Urothelium cell line (cell line): ENCODE data around the gene MED15.
A peak's percentile ranks its signal among the peaks of the same experiment; 100 is the strongest.
"Not testable (repeated sequence)": the region's sequence is repeated elsewhere in the genome, so short reads cannot be mapped to it uniquely, and the experiment has no call there.

ENCODE experiments used
- DNase-seq: peaks from one replicate; pipeline ENCODE4 v3.0.0; 2011; ENCODE audit warnings: low spot score, mixed read lengths
- FAIRE-seq: peaks from 2 replicates; lab custom pipeline; 2011; peaks lifted over from hg19 to GRCh38; lab: Jason Lieb, UNC

MED15 gene

DNA sequence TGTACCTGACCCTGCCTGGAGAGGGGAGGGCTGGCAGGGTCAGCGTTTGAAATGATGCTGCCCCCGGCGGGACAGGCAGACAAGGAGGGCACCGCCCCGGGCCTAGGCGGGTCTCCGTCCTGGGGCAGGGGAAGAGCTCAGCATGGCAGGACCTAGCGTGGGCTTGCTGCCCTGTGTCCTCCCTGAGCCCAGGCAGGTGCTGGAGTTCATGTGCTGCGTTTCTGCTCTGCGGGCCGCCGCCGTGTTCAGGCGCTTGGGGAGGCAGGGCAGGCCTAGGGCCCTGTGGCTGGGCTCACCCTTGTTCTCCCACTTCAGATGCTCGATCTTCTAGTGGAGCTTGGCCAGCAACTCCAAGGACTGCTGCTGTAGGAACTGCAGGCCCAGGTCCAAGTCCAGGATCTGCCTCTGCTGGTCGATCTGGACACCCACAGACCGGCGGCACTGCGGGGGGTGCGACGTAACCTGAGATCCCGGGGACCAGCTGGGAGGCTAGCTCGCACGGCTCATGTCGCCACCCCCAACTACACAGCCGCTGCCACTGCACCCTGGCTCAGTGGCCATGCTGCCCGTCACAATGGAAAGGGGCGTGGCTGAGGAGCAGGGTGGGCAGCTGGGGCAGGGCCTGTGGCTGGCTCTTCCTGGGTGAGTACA is 84.4 kb downstream of the MED15 start:
- no peak for DNase-seq
- FAIRE-seq = no peak

DNA sequence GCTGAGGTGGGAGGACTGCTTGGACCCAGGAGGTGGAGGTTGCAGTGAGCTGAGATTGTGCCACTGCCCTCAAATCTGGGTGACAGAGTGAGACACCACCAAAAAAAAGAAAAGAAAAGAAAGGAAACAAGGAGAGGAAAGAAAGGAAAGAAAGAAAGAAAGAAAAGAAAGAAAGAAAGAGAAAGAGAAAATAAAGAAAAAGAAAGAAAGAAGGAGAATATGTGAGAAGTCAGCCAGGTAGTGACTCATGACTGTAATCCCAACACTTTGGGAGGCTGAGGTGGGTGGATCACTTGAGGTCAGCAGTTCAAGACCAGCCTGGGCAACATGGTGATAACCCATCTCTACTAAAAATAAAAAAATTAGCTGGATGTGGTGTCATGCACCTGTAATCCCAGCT is 86.6 kb downstream of the MED15 start:
- DNase-seq, FAIRE-seq: not testable (repeated sequence)

DNA sequence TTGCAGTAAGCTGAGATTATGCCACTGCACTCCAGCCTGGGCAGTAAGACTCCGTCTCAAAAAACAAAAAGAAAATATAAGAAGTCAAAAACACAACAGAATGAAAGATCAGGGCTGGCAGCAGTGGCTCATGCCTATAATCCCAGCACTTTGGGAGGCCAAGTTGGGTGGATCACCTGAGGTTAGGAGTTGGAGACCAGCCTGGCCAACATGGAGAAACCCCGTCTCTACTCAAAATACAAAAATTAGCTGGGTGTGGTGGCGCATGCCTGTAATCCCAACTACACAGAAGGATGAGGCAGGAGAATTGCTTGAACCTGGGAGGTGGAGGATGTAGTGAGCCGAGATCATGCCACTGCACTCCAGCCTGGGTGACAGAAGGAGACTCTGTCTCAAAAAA is 87.1 kb downstream of the MED15 start:
- not testable (repeated sequence) for FAIRE-seq, DNase-seq

DNA sequence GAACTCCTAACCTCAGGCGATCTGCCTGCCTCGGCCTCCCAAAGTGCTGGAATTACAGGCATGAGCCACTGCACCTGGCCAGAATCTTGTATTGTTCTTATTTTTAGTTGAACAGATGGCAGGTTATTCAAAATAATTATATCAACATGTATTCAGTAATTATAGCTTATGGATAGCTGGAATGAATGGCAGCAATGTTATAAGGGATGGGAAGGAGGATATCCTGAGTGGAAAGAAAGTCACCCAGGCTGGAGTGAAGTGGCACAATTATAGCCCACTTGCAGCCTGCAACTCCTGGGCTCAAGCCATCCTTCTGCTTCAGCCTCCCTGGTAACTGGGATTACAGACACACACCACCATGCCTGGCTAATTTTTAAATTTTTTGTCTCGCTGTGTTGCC is 88.1 kb downstream of the MED15 start:
- DNase-seq (no peak), FAIRE-seq (no peak)

DNA sequence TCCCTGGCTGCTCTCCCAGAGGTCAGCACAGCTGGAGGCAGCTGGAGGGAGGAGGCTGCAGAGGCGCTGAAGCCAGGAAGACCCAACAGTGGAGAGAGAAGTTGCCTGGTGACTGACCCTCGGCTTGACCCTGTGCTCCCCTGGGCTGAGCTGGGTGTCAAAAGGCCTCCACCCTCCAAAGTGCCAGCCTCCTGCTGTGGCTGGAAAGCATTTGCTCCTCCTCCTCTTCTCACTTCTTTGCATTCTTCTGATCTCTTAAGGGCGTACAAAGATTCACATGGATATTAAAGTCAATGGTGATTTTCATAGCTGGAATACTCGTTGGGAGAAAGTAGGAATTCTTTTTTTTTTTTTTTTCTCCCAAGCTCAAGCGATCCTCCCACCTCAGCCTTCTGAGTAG is 91.7 kb downstream of the MED15 start:
- no peak for DNase-seq
- no peak for FAIRE-seq

DNA sequence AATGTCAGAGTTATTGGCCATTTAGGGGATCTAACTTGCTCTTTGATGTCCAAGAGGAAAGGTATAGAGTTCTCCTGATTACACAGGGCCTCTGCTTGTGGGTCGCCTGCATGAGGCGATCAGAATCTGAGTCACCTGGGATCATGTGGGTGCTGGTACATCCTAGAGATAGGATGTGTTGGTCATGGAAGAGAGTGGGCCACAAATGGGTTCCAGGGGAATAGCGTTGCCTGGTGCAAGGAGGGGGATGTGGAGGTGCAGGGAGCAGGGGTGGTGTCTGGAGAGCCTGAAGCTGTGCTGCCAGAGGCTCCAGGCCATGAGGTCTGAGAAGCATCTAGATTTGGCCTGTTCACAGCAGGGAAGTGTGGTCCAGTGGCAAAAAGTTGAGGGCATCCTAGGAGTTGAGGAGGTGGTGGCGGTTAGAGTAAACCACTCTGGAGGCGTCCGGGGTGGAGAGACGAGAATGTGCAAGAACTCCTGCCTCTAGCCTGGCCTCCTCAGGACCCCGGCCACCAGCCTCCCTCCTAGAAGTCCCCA is 92.8 kb downstream of the MED15 start:
- no peak for DNase-seq
- FAIRE-seq = no peak

DNA sequence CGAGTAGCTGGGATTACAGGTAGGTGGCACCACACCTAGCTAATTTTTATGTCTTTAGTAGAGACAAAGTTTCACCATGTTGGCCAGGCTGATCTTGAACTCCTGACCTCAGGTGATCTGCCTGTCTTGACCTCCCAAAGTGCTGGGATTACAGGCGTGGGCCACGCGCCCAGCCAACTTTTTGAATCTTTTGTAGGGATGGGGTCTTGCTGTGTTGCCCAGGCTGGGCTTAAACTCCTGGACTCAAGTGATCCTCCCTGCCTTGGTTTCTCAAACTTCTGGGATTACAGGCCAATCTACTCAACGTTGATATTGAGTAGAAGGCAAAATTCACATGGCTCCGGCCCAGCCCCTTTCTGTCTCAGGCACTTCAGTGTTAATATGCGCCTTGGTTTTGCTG is 93.9 kb downstream of the MED15 start:
- DNase-seq (no peak), FAIRE-seq (no peak)

DNA sequence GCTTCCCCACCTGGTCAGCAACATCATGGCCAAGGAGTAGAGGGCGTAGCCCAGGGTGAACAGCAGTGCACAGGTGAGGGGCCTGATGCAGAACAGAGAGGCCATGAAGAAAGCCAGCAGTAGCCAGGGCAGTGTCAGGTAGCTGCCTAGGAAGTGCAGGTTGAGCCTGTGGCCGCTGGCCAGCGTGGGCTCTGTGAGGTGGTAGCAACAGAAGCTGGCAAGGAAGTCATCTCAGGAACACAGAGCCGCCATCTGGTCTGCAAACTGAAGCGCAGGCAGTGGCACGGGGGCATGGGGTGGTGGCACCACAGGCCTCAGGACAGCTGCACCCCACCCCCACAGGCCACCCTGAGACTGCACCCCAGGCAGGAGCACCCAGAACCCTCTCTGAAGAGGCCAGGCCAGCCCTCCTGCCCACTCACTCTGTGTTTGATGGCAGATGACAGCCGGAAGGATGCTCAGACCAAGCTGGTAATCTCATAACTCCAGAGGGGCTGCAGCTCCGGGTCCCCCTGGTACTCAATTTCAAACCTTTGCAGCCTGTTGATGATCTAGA is 95.3 kb downstream of the MED15 start:
- FAIRE-seq (no peak), DNase-seq (no peak)

DNA sequence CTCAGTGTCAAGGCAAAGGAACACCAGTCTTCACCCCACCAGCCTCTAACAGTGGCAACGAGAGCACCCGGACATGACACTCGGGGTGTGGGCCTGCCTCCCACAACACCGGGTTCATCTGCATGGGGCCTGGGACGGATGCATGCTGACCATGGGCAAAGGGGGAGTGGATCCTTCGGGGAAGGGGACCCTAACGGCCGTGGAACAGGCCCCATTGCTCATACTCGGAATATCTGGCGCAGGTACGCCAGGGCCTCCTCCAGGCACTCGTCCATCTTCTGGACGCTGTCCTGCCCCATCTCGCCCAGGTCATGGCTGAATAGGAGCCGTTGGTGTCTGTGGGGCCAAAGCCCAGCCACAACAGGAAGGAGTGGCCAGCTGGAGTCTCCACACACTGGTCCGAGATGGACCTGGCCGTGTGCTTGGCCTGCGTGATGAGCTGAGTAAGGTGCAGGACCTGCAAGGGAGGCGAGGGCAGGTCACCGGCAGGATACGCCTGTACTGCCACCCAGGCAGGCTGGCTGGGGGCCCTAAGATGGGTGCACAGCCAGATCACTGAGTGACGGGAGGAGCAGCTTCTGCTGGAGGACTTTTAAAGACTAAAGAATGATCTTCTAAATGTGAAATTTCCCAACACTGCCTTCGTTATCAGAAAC is 96.8 kb downstream of the MED15 start:
- DNase-seq (no peak), FAIRE-seq (peak; percentile 61)

DNA sequence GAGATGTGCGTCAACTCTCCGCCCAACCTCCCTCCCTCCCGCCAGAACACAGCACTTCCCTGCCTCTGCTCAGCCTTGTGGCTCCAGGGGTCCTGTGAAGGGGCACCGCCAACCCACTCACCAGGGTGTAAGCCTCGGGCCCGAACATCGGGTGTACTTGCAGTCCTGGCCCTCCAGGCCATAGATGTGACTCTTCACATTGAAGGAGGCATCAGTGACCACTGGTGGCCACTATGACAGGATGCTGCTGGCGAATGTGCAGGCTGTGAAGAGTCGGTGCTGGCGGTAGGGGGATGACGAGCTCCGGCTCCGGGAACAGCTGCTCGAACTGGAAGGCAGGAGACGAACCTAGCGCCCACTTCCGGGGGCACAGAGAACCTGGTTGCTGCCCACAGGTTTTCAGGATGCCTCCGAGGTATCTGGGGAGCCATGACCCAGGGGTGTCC is 97.4 kb downstream of the MED15 start:
- DNase-seq = no peak
- no peak for FAIRE-seq

DNA sequence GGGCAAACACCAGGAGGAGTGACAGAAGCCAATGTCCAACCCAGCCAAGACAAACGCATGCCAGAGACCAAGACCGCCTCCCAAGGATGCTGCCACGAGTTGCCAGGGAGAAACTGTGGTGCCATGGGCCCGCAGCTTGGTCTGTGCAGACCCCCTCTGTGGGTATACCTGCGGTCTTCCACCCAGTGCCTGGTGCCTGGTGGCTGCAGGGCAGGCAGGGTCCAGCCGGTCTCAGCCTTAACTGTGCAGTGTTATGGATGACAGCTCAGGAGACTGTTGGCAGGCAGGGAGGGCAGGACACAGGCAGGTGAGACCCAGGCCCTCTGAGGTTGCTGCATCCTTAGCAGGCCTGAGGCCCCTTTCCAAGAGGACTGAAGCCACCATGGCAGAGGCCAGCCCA is 97.9 kb downstream of the MED15 start:
- no peak for DNase-seq
- peak; percentile 50 for FAIRE-seq

DNA sequence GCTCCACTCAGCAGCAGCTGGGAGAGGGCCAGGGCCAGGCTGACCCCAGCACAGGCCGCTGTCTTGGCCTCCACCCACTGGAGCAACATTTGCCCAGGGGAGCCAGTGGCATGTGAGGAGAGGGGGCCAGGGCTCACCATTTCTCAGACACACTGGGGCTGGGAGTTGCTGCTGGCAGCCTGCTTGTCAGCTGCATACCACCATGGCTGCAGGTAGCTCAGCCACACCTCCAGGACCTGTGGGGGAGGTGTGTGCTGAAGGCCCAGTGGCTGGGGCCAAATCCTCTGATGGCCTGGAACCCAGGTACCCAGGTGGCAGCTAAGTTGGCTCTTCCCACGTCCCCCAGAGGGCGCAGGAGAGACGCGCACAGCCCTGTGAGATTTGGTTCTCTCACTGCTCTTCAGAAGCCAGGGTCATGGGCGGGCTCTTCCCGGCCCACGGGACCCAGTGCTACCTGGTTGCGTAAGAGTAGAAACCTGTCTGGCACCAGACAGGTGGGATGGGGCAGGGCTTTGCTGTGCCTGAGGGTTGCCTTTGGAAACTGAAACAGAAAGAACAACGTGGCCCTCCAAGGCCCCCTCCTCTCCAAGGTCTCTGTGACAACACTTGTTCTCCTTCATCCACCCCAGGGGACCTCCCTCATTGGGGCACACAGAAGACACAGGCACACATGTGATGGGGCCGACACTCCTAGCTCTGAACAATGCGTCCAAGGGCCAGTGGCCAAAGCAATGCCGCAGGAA is 98.8 kb downstream of the MED15 start:
- FAIRE-seq (peak; percentile 67), DNase-seq (peak; percentile 79)

DNA sequence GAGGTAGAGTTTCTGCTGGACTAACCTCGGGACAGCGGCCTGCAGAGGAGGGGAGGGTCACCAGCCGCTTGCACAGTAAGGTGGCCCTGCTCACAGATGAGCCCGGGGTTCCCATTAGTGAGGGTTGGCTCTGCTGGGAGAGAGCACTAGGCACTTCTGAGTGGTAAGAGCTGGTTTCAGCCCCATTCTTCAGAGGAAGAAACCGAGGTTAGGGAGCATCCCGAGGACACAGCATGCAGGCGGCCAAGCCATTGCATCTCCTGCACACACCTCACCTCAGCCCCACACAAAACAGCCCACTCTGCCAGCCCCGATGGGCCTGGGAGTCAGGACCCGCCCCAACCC is 99.3 kb downstream of the MED15 start:
- DNase-seq = no peak
- peak; percentile 13 for FAIRE-seq

DNA sequence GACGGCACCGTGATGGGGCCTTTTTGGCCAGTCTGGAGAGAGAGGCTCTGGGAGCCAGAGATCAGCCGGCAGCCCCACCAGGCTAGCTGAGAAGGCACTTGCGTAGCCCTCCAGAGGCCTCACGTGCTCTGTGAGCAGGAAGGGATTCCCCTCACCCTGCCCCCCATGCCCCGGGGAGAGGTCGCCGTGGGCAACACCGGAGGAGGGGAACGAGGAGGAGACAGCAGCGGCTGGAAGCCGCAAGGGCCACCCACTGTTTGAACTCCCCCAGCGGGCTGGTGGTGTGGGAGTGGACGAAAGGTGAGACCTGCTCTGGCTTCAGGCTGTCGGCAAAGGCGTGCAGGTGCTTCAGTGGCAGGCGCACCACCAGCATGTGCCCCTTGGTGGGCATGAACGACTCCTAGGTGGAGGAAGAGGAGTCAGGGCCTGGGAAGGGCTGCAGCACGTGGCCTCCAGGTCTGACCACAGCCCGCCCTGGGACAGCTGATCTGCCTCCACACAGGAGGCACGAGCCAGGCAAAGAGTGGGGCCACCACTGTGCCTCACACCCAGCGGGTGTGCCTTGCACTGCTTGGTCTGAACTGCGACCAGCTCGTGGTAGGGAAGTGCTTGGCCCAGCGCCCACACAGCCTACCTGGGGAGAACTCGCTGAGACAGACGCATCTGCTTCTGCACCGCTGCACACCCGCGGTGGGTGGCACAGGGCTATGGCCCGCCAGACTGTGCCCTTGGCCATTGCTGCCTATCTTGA is 99.9 kb downstream of the MED15 start:
- no peak for FAIRE-seq
- DNase-seq = no peak

DNA sequence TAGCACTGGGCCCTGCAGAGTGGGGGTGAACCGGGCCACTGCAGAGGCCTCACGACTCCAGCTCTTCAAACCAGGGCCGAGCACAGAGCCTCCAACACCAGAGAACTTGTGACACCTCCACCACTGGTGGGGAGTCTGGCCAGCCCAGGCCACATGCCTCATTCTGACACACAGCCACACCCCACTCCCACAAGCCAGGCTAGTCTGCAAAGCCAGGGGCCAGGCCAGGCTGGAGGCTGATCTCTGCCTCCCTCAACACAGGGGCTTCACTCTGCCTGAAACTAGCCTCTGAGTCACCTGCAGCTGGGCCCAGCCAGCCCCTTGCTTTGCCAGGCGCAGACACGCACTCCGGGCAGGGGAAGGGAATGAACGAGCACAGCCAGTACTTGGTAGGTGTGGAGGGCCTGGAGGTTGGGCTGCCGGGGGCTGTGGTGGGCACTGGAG is 102.9 kb downstream of the MED15 start:
- FAIRE-seq (peak; percentile 79), DNase-seq (no peak)

DNA sequence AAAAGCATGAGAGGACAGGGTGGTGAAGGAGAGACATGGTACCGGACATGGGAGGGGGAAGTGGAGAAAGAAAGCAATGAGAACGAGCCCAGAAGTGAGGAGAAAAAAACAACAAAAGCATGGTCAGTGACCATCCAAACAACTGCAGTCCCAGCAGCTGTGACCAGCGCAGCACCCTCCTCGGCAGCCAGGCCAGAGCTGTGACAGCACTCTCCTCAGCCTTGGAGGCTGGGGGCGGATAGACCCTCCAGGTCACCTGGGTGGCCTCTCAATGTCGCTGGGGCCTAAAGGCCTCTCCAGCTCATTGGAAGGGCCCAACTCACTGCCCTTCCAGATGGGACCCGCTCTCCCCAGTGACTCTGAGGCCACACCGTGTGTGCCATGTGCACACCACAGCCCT is 103.3 kb downstream of the MED15 start:
- FAIRE-seq = no peak

DNA sequence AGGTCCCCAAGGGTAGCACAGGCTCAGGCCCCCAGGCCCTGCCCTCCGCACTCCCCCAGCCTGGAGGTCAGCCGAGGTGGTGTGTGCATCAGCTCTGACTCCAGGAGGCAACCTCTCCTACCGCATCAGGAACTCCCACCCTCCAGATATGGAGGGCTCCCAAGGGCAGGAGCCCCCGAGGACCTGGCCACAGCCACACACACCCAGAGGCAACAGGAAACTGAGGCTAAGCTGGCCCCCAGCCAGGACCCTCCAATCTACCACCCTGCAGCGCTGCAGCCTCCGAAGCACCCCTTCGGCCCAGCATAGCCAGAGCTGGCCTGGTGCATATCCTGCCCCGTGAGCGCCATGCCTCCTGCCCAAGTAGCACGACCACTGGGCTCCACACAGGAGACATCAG is 104.0 kb downstream of the MED15 start:
- DNase-seq (no peak), FAIRE-seq (no peak)

More for the DNA sequence above, 103.3 kb downstream of the MED15 start:
- DNase-seq = no peak

DNA sequence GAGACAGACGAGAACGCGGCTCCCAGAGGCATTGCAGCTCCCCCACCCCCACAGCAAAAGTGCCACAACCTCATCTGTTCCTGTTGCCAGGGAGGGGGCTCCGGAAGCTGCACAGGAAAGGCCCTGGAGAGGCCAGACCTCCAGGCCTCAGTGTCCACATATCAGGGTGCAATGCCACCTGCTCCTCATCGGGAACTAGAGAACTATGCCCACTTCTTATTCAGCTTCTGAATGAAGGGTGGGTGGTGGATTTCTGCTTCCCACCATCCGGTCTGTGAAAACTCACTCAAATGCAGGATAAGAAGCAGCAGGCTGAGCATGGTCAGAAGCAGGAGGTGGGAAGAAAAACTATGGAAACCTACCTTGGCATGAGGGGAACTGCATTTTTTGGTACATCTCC is 105.9 kb downstream of the MED15 start:
- DNase-seq = no peak
- FAIRE-seq = peak; percentile 46

DNA sequence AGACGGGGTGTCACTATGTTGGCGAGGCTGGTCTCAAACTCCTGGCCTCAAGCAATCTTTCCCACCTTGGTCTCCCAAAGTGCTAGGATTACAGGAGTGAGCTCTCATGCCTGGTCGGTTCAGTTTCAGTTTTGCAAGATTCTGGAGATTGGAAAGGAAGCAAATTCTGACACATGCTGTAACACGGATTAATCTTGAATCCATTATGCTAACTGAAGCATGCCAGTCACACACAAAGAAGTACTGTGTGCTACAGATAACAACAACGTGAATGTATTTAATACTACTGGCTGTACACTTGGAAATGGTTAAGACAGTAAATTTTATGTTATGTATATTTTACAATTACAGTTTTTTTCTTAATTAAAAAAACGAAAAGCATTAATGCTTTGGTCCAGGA is 107.6 kb downstream of the MED15 start:
- DNase-seq (no peak), FAIRE-seq (peak; percentile 42)

DNA sequence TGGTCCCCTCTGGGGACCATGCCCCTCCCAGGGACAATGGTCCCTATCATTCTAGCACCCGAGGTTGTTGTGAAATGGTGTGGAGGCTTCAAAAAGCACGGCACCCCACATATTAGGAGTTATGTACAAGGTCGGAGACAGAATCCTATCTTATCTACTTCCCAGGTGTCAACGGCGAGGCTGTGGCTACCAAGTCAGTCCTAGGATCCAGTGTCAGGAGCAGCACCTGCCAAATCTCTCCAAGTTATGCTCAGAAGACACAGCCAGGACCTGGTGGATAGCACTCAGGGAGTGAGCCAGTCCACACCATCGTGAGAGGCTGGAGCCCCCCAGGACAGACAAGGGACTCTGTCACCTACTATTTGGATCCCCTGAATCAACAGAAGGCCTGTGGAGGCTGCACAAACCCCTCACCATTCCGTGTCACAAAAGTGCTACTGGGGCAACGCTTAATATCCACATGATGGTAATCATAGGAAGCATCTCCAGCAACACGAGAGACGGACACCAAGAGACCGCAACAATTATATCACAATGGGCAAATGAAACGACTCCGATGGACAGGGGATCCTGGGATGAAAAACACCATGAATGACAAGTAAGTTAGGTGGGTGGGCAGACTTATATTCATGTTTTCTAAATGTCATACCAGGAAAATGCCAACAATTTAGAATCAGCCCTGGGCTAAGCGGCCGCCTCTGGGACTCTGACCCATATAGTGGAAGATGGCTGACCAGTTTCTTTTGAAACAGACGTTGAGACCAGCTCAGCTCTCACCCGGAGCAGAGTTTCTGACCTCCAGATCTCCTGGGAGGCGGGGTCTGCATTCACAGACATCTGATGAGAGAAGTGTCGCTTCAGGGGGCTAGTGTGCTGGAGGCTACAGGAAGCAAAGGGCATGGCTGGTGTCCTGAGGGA is 108.4 kb downstream of the MED15 start:
- peak; percentile 23 for FAIRE-seq
- DNase-seq = no peak
